NCI-H128 (cell line): ENCODE data around the gene ZFC3H1.
A peak's percentile ranks its signal among the peaks of the same experiment; 100 is the strongest.

Source experiments
- DNase-seq: peaks from one replicate; lab custom pipeline; 2025; ENCODE audit not compliant: unreplicated experiment; lab: John Stamatoyannopoulos, UW

Gene ZFC3H1

GRCh38 chr12:71638499-71638898 lies 25.1 kb downstream of the ZFC3H1 start:
- no peak for DNase-seq

- DNase-seq: peak; percentile 53
Observed at GRCh38 chr12:71636704-71637115, 26.9 kb downstream of the ZFC3H1 start.

GRCh38 chr12:71627438-71628002 lies 36.1 kb downstream of the ZFC3H1 start:
- no peak for DNase-seq

- no peak for DNase-seq
Observed at GRCh38 chr12:71626768-71627167, 36.9 kb downstream of the ZFC3H1 start.

GRCh38 chr12:71626098-71626497 lies 37.5 kb downstream of the ZFC3H1 start:
- DNase-seq: no peak

- no peak for DNase-seq
Observed at GRCh38 chr12:71625476-71625875, 38.2 kb downstream of the ZFC3H1 start.

- DNase-seq: no peak
Observed at GRCh38 chr12:71621938-71622337, 41.7 kb downstream of the ZFC3H1 start.

GRCh38 chr12:71610031-71610795 lies 53.4 kb downstream of the ZFC3H1 start:
- no peak for DNase-seq

GRCh38 chr12:71607494-71608330 lies 55.9 kb downstream of the ZFC3H1 start:
- no peak for DNase-seq

GRCh38 chr12:71605039-71605438 lies 58.6 kb downstream of the ZFC3H1 start:
- DNase-seq: no peak

- DNase-seq: no peak
Observed at GRCh38 chr12:71602761-71603577, 60.7 kb downstream of the ZFC3H1 start.

GRCh38 chr12:71601546-71601945 lies 62.1 kb downstream of the ZFC3H1 start:
- no peak for DNase-seq

GRCh38 chr12:71599210-71599609 lies 64.4 kb downstream of the ZFC3H1 start:
- no peak for DNase-seq

- no peak for DNase-seq
Observed at GRCh38 chr12:71594214-71594948, 69.3 kb downstream of the ZFC3H1 start.

GRCh38 chr12:71592841-71593240 lies 70.8 kb downstream of the ZFC3H1 start:
- DNase-seq: no peak

GRCh38 chr12:71591601-71592000 lies 72.0 kb downstream of the ZFC3H1 start:
- no peak for DNase-seq

- no peak for DNase-seq
Observed at GRCh38 chr12:71589478-71589881, 74.2 kb downstream of the ZFC3H1 start.

GRCh38 chr12:71587012-71587411 lies 76.6 kb downstream of the ZFC3H1 start:
- no peak for DNase-seq

- DNase-seq: no peak
Observed at GRCh38 chr12:71585218-71585617, 78.4 kb downstream of the ZFC3H1 start.

- DNase-seq: no peak
Observed at GRCh38 chr12:71584356-71584755, 79.3 kb downstream of the ZFC3H1 start.
